CD4-positive, CD25-positive, alpha-beta regulatory T cell (primary cell): ENCODE results near the gene DUSP23. TPM values are rescaled to one million over a fixed set of nuclear protein-coding genes. Genes with fewer than 3 reads are reported as not detected.

Experiments
- ATAC-seq, 2 donors: fragments of 150-1000 bp; cut with Tn5 transposase; one replicate each; pipeline ENCODE4 v1.10.0; 2021; ENCODE audit warnings: low read depth in 2 of 2, moderate number of reproducible peaks in 2 of 2, moderate library complexity in 1 of 2
- DNase-seq, 3 donors: peaks; one replicate each; pipeline versions ENCODE4 v3.0.0 to v3.0.0-alpha.2; 2012 to 2022; ENCODE audit warnings: mixed read lengths in 1 of 3
- H3K27ac ChIP-seq: one replicate; pipeline ENCODE4 v1.7.0; 2013; ENCODE audit warnings: mild to moderate bottlenecking, low read length; ENCODE audit not compliant: insufficient read depth, poor library complexity, severe bottlenecking
- H3K27me3 ChIP-seq: one replicate; pipeline ENCODE4 v1.7.0; 2013; ENCODE audit warnings: low read length; ENCODE audit not compliant: control insufficient read depth, insufficient read depth
- H3K36me3 ChIP-seq: one replicate; pipeline ENCODE4 v1.7.0; 2013; ENCODE audit warnings: mild to moderate bottlenecking, low read length, moderate library complexity; ENCODE audit not compliant: control insufficient read depth, insufficient read depth
- H3K4me1 ChIP-seq: 2 replicates; pipeline ENCODE4 v1.7.0; 2013; ENCODE audit warnings: mild to moderate bottlenecking, low read length; ENCODE audit not compliant: insufficient read depth, control insufficient read depth, poor library complexity, severe bottlenecking
- H3K4me3 ChIP-seq: one replicate; pipeline ENCODE4 v1.7.0; 2013; ENCODE audit warnings: low read depth, mild to moderate bottlenecking, low read length, moderate library complexity
- H3K9me3 ChIP-seq, 2 experiments: 1 replicate in 1 of 2; 2 replicates in 1 of 2; pipeline ENCODE4 v1.7.0; 2013; ENCODE audit warnings: low read length in 2 of 2, mild to moderate bottlenecking in 1 of 2, moderate library complexity in 1 of 2; ENCODE audit not compliant: control insufficient read depth in 2 of 2
- H3K27ac Mint-ChIP-seq, 3 donors: one replicate each; pipeline ENCODE4 v1.8.0; 2020 to 2022; ENCODE audit warnings: mild to moderate bottlenecking in 3 of 3, mixed read lengths in 3 of 3, moderate library complexity in 2 of 3
- H3K27me3 Mint-ChIP-seq: one replicate; pipeline ENCODE4 v1.8.0; 2022; ENCODE audit warnings: mild to moderate bottlenecking, mixed read lengths
- H3K36me3 Mint-ChIP-seq: one replicate; pipeline ENCODE4 v1.8.0; 2020; ENCODE audit warnings: mixed read lengths
- H3K4me1 Mint-ChIP-seq, 4 donors: one replicate each; pipeline ENCODE4 v1.8.0; 2020 to 2022; ENCODE audit warnings: mixed read lengths in 4 of 4, mild to moderate bottlenecking in 1 of 4
- H3K4me3 Mint-ChIP-seq, 4 donors: one replicate each; pipeline ENCODE4 v1.8.0; 2020 to 2022; ENCODE audit warnings: mild to moderate bottlenecking in 4 of 4, mixed read lengths in 4 of 4, moderate library complexity in 3 of 4
- H3K9me3 Mint-ChIP-seq, 7 donors: one replicate each; pipeline ENCODE4 v1.8.0; 2020 to 2022; ENCODE audit warnings: mixed read lengths in 7 of 7, mild to moderate bottlenecking in 3 of 7, moderate library complexity in 2 of 7
- polyA plus RNA-seq, 4 donors: library from polyadenylated mRNA; unstranded; fragments of 300-500 nt; fragmentation: Illumina TruSeq; gene quantifications; one replicate each; pipeline ENCODE4 v1.2.3, GENCODE V29; 2021
- total RNA-seq: library from RNA; stranded (reverse); gene quantifications from one replicate; pipeline ENCODE4 v1.2.3, GENCODE V29; 2022

DUSP23 gene
- total and polyA plus RNA-seq, 5 donors from 2014 or later: 11.1 to 52.0 (median 46.3) TPM

- no peaks in the 10 kb centered on the region for H3K36me3 Mint-ChIP-seq
- no peak for DNase-seq
- H3K4me1 Mint-ChIP-seq: peaks cover 0 to 2% (median 0%) of the 10 kb centered on the region in 4 donors
- H3K36me3 ChIP-seq: no peaks in the 10 kb centered on the region
- no peaks in the 10 kb centered on the region for H3K4me1 ChIP-seq
- peaks cover 2% of the 10 kb centered on the region for H3K27me3 ChIP-seq
- H3K4me3 Mint-ChIP-seq: no peak overlapping the region
- no peak for ATAC-seq
- H3K9me3 Mint-ChIP-seq: peaks cover 0 to 2% (median 0%) of the 10 kb centered on the region in 7 donors
- H3K27me3 Mint-ChIP-seq: peaks cover 30% of the 10 kb centered on the region
- no peak overlapping the region for H3K27ac ChIP-seq
- no peak overlapping the region for H3K4me3 ChIP-seq
- no peak overlapping the region for H3K27ac Mint-ChIP-seq
- no peaks in the 10 kb centered on the region for H3K9me3 ChIP-seq
Measured at GRCh38 chr1:159751031-159751430, 29.7 kb upstream of the DUSP23 start.

GRCh38 chr1:159752135-159752580 lies 28.6 kb upstream of the DUSP23 start:
- Histone ChIP-seq H3K36me3 (no peaks in the 10 kb centered on the region), H3K9me3 (no peaks in the 10 kb centered on the region), H3K4me1 (no peaks in the 10 kb centered on the region), H3K27ac (no peak overlapping the region), H3K4me3 (no peak overlapping the region), H3K27me3 (peaks cover 2% of the 10 kb centered on the region)
- ATAC-seq (no peak), DNase-seq (no peak)
- Mint-ChIP-seq H3K4me3 (no peak overlapping the region), H3K27ac (no peak overlapping the region), H3K27me3 (peaks cover 35% of the 10 kb centered on the region), H3K36me3 (no peaks in the 10 kb centered on the region), H3K9me3 (peaks cover 0 to 2% (median 0%) of the 10 kb centered on the region in 7 donors), H3K4me1 (no peaks in the 10 kb centered on the region)

DNA sequence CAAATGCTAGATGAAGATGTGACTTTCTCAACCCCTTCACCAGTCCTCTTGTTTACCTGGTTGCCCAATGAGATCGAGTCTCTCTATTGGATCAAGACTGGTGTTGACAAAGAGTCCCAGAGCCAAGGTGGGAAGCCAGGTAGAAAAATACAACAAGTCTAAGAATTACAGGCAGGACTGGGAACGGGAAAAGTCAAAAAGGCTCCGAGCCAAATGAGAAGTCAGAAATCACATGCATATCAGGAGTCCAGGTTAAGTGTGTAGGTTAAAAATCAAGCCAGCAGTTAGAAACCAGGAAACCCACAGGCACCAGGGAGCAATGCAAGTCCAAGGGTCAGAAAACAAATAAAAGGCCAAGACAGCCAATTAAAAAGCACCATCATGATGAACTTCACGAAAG lies 27.4 kb upstream of the DUSP23 start:
- ATAC-seq (no peak), DNase-seq (no peak)
- Mint-ChIP-seq H3K27me3 (peaks cover 38% of the 10 kb centered on the region), H3K4me1 (no peaks in the 10 kb centered on the region), H3K4me3 (no peak overlapping the region), H3K36me3 (no peaks in the 10 kb centered on the region), H3K9me3 (peaks cover 0 to 3% (median 0%) of the 10 kb centered on the region in 7 donors), H3K27ac (no peak overlapping the region)
- Histone ChIP-seq H3K36me3 (no peaks in the 10 kb centered on the region), H3K4me3 (no peak overlapping the region), H3K27ac (no peak overlapping the region), H3K4me1 (no peaks in the 10 kb centered on the region), H3K27me3 (peaks cover 1% of the 10 kb centered on the region), H3K9me3 (no peaks in the 10 kb centered on the region)

- H3K27ac ChIP-seq: no peak overlapping the region
- H3K4me3 Mint-ChIP-seq: no peak overlapping the region
- H3K4me1 Mint-ChIP-seq: no peaks in the 10 kb centered on the region
- H3K36me3 Mint-ChIP-seq: no peaks in the 10 kb centered on the region
- H3K27ac Mint-ChIP-seq: no peak overlapping the region
- H3K27me3 Mint-ChIP-seq: peaks cover 38% of the 10 kb centered on the region
- no peaks in the 10 kb centered on the region for H3K4me1 ChIP-seq
- H3K4me3 ChIP-seq: no peak overlapping the region
- H3K36me3 ChIP-seq: no peaks in the 10 kb centered on the region
- DNase-seq: no peak
- H3K9me3 Mint-ChIP-seq: peaks cover 0 to 3% (median 0%) of the 10 kb centered on the region in 7 donors
- H3K27me3 ChIP-seq: no peaks in the 10 kb centered on the region
- no peaks in the 10 kb centered on the region for H3K9me3 ChIP-seq
- no peak for ATAC-seq
Measured at GRCh38 chr1:159755451-159756007, 25.2 kb upstream of the DUSP23 start.

- H3K27me3 Mint-ChIP-seq: peaks cover 37% of the 10 kb centered on the region
Measured at GRCh38 chr1:159756397-159756796, 24.4 kb upstream of the DUSP23 start.

GRCh38 chr1:159763686-159764085 lies 17.1 kb upstream of the DUSP23 start:
- H3K4me1 Mint-ChIP-seq: no peaks in the 10 kb centered on the region
- Histone ChIP-seq H3K9me3 (no peaks in the 10 kb centered on the region), H3K4me1 (no peaks in the 10 kb centered on the region), H3K27me3 (peaks cover 3% of the 10 kb centered on the region), H3K36me3 (no peaks in the 10 kb centered on the region), H3K4me3 (no peak overlapping the region), H3K27ac (no peak overlapping the region)
- ATAC-seq: no peak
- no peaks in the 10 kb centered on the region for H3K36me3 Mint-ChIP-seq
- H3K9me3 Mint-ChIP-seq: peaks cover 0 to 1% (median 0%) of the 10 kb centered on the region in 7 donors
- H3K27ac Mint-ChIP-seq: no peak overlapping the region
- H3K27me3 Mint-ChIP-seq: peaks cover 15% of the 10 kb centered on the region
- no peak overlapping the region for H3K4me3 Mint-ChIP-seq
- DNase-seq: no peak

More at GRCh38 chr1:159756397-159756796, 24.4 kb upstream of the DUSP23 start:
- no peaks in the 10 kb centered on the region for H3K9me3 ChIP-seq
- H3K36me3 ChIP-seq: no peaks in the 10 kb centered on the region
- H3K4me1 ChIP-seq: no peaks in the 10 kb centered on the region
- no peak overlapping the region for H3K27ac ChIP-seq
- H3K27me3 ChIP-seq: no peaks in the 10 kb centered on the region
- H3K4me1 Mint-ChIP-seq: no peaks in the 10 kb centered on the region
- DNase-seq (no peak), ATAC-seq (no peak)
- no peaks in the 10 kb centered on the region for H3K36me3 Mint-ChIP-seq
- H3K4me3 Mint-ChIP-seq: no peak overlapping the region
- peaks cover 0 to 3% (median 0%) of the 10 kb centered on the region in 7 donors for H3K9me3 Mint-ChIP-seq
- H3K4me3 ChIP-seq: no peak overlapping the region
- H3K27ac Mint-ChIP-seq: no peak overlapping the region

DNA sequence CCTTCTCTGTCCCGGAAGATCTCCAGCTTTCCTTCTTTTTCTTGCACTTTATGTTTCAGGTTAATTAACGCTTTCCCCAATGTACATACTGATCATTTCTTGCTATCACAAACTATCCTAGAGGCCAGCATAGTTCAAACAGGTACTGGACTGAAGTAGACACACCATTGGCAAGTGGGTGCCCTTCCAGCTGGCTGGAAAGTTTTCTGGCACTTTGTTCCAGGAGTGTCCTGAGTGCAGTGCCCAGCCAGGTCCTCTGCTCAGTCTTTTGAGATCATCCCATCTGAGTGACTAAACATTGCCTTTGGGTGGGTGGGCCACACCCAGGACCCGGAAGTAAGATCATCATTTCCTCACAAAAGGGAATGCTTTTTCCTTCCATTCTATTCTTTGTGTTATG lies 15.0 kb upstream of the DUSP23 start:
- Mint-ChIP-seq H3K36me3 (no peaks in the 10 kb centered on the region), H3K27me3 (peaks cover 15% of the 10 kb centered on the region), H3K27ac (no peak overlapping the region), H3K4me1 (no peaks in the 10 kb centered on the region), H3K4me3 (no peak overlapping the region), H3K9me3 (peaks cover 0 to 1% (median 0%) of the 10 kb centered on the region in 7 donors)
- no peak overlapping the region for H3K27ac ChIP-seq
- no peak overlapping the region for H3K4me3 ChIP-seq
- DNase-seq (no peak), ATAC-seq (no peak)
- peaks cover 3% of the 10 kb centered on the region for H3K27me3 ChIP-seq
- H3K9me3 ChIP-seq: no peaks in the 10 kb centered on the region
- H3K36me3 ChIP-seq: no peaks in the 10 kb centered on the region
- no peaks in the 10 kb centered on the region for H3K4me1 ChIP-seq
